NT2/D1 (cell line): ENCODE data around the gene CLEC18B.
"Not testable (repeated sequence)": the region's sequence is repeated elsewhere in the genome, so short reads cannot be mapped to it uniquely, and the experiment has no call there.

Experiments
- SUZ12 ChIP-seq: IDR thresholded peaks from 2 replicates; pipeline ENCODE4 v1.6.1; 2011; ENCODE audit not compliant: insufficient read length, insufficient read depth; ENCODE audit errors: extremely low read depth
- YY1 ChIP-seq: IDR thresholded peaks from 2 replicates; pipeline ENCODE4 v1.6.1; 2011; ENCODE audit not compliant: insufficient read length, insufficient read depth
- ZNF274 ChIP-seq: IDR thresholded peaks from 2 replicates; pipeline ENCODE4 v1.6.1; 2011; ENCODE audit warnings: mild to moderate bottlenecking, low read depth, low read length

GRCh38 chr16:74423721-74424120, 2.4 kb upstream of the CLEC18B start:
- TF ChIP-seq YY1, ZNF274, SUZ12: not testable (repeated sequence)
